ENCODE measurements around the gene EXOSC6. TPM values are rescaled to one million over a fixed set of nuclear protein-coding genes. Genes with fewer than 3 reads are reported as not detected.
A peak's percentile ranks its signal among the peaks of the same experiment; 100 is the strongest.
"Not testable (repeated sequence)": the region's sequence is repeated elsewhere in the genome, so short reads cannot be mapped to it uniquely, and the experiment has no call there.

Gene EXOSC6
- polyA plus RNA-seq, 3 donors: 1.7 to 6.4 (median 4.1) TPM

GRCh38 chr16:70294385-70295025 lies 42.8 kb upstream of the EXOSC6 start:
- TF ChIP-seq CTCF (IDR thresholded peaks at IDR 0.05): no peak
- DNase-seq: no peak
- Histone ChIP-seq H3K79me2 (ENCODE audit: insufficient read depth, low read length) (peaks cover 9% of the 10 kb centered on the region), H3K4me2 (replicated peaks; ENCODE audit: extremely low read depth, low read length, poor library complexity, severe bottlenecking) (no peak overlapping the region), H3K9ac (ENCODE audit: insufficient read depth, low read length, poor library complexity, severe bottlenecking) (no peak overlapping the region), H3K27ac (ENCODE audit: low read depth in 1 of 2, low read length in 2 of 2) (no peak overlapping the region), H2AFZ (ENCODE audit: insufficient read depth, low read depth, low read length, poor library complexity, severe bottlenecking) (no peak overlapping the region), H4K20me1 (ENCODE audit: insufficient read depth, low read length) (no peaks in the 10 kb centered on the region), H3K4me3 (replicated peaks in 1 of 3; ENCODE audit: low read depth in 2 of 3, low read length in 3 of 3) (no peak overlapping the region), H3K27me3 (ENCODE audit: control insufficient read depth in 2 of 2, insufficient read depth in 2 of 2, low read length in 2 of 2) (no peaks in the 10 kb centered on the region), H3K36me3 (replicated peaks in 1 of 2; ENCODE audit: control insufficient read depth in 1 of 2, insufficient read depth in 2 of 2, low read length in 2 of 2) (no peaks in the 10 kb centered on the region), H3K9me3 (replicated peaks in 1 of 2; ENCODE audit: control insufficient read depth in 1 of 2, insufficient read depth in 1 of 2, low read length in 2 of 2) (no peaks in the 10 kb centered on the region), H3K4me1 (ENCODE audit: control insufficient read depth in 1 of 2, insufficient read depth in 2 of 2, low read length in 2 of 2) (peaks cover 9 to 10% of the 10 kb centered on the region in 2 donors)
- H3K27me3 Mint-ChIP-seq (ENCODE audit: low read depth in 3 of 3): peaks cover 0 to 1% (median 0%) of the 10 kb centered on the region in 3 donors
- intact Hi-C loops (cut with micrococcal nuclease): loop anchor here in 1 of 2 donors (10.0 kb wide), 1 partner anchor 50 kb away; the partner anchor contains the start of gene DDX19A
- 96% methylated on average over 28 of the region's 28 CpGs for WGBS (ENCODE audit: insufficient coverage)
- H3K4me1 Mint-ChIP-seq: peaks cover 12% of the 10 kb centered on the region
- H3K9me3 Mint-ChIP-seq: peaks cover 0 to 4% (median 0%) of the 10 kb centered on the region in 7 donors
- no peak overlapping the region for H3K4me3 Mint-ChIP-seq
- peak overlapping the region in 1 of 7 donors; percentile 30 for H3K27ac Mint-ChIP-seq
- H3K36me3 Mint-ChIP-seq: no peaks in the 10 kb centered on the region

GRCh38 chr16:70292148-70292547 lies 40.4 kb upstream of the EXOSC6 start:
- intact Hi-C loops (cut with micrococcal nuclease): loop anchor here in 1 of 2 donors (10.0 kb wide), 1 partner anchor 53 kb away; the partner anchor contains the start of gene DDX19A
- WGBS (ENCODE audit: insufficient coverage): 62% methylated on average over 2 of the region's 11 CpGs
- H2AFZ ChIP-seq (ENCODE audit: insufficient read depth, low read depth, low read length, poor library complexity, severe bottlenecking); H3K27me3 ChIP-seq (ENCODE audit: control insufficient read depth in 2 of 2, insufficient read depth in 2 of 2, low read length in 2 of 2); H3K4me3 ChIP-seq (replicated peaks in 1 of 3; ENCODE audit: low read depth in 2 of 3, low read length in 3 of 3); H3K36me3 Mint-ChIP-seq; H3K4me3 Mint-ChIP-seq; H3K27me3 Mint-ChIP-seq (ENCODE audit: low read depth in 3 of 3); H3K4me2 ChIP-seq (replicated peaks; ENCODE audit: extremely low read depth, low read length, poor library complexity, severe bottlenecking); H3K9ac ChIP-seq (ENCODE audit: insufficient read depth, low read length, poor library complexity, severe bottlenecking); H3K27ac Mint-ChIP-seq; H3K27ac ChIP-seq (ENCODE audit: low read depth in 1 of 2, low read length in 2 of 2); H3K79me2 ChIP-seq (ENCODE audit: insufficient read depth, low read length); H3K9me3 Mint-ChIP-seq; H3K9me3 ChIP-seq (replicated peaks in 1 of 2; ENCODE audit: control insufficient read depth in 1 of 2, insufficient read depth in 1 of 2, low read length in 2 of 2); H4K20me1 ChIP-seq (ENCODE audit: insufficient read depth, low read length); DNase-seq; H3K36me3 ChIP-seq (replicated peaks in 1 of 2; ENCODE audit: control insufficient read depth in 1 of 2, insufficient read depth in 2 of 2, low read length in 2 of 2): not testable (repeated sequence)
- H3K4me1 Mint-ChIP-seq: peaks cover 11% of the 10 kb centered on the region
- H3K4me1 ChIP-seq (ENCODE audit: control insufficient read depth in 1 of 2, insufficient read depth in 2 of 2, low read length in 2 of 2): peaks cover 11% of the 10 kb centered on the region in 2 donors
